ENCODE results near the gene EXOC3L1. TPM values are rescaled to one million over a fixed set of nuclear protein-coding genes. Genes with fewer than 3 reads are reported as not detected.

EXOC3L1 gene
- total and polyA plus RNA-seq, 2 of the 13 experiments (the other 11 are each of a cell fraction or from before 2014, with no cell fraction given), result 0.12 TPM; not detected in 1

DNA sequence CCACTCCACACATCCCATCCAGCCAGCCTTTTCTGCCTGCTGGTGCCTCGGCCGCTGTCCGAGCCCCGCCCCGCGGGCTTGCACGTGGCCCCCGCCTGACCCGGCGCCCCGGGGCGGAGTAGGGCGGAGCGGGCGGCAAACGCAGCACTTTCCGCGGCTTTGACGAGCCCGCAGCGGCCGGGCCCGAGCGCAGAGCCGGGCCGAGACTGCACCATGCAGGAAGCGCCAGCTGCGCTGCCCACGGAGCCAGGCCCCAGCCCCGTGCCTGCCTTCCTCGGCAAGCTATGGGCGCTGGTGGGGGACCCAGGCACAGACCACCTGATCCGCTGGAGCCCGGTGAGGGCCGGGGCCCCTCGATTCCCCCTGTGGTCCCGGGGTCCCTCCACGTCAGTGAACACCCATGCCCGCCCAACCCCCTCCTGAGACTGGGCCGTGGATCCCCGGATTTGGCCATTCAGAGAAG, 25.3 kb downstream of the EXOC3L1 start, which contains the start of gene HSF4 (continued):
- TF ChIP-seq, protein P1, sequence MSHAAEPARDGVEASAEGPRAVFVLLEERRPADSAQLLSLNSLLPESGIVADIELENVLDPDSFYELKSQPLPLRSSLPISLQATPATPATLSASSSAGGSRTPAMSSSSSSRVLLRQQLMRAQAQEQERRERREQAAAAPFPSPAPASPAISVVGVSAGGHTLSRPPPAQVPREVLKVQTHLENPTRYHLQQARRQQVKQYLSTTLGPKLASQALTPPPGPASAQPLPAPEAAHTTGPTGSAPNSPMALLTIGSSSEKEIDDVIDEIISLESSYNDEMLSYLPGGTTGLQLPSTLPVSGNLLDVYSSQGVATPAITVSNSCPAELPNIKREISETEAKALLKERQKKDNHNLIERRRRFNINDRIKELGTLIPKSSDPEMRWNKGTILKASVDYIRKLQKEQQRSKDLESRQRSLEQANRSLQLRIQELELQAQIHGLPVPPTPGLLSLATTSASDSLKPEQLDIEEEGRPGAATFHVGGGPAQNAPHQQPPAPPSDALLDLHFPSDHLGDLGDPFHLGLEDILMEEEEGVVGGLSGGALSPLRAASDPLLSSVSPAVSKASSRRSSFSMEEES (CRISPR knock-in tag; IDR thresholded peaks at IDR 0.05), result peak; percentile 71
- TF ChIP-seq ETV6 (CRISPR knock-in tag; conservative IDR thresholded peaks at IDR 0.05), result peak; percentile 94
- TF ChIP-seq MEIS1 (CRISPR knock-in tag; IDR thresholded peaks at IDR 0.05; ENCODE audit: borderline replicate concordance), result no peak; the same call in 1 of the 2 replicates
- no peak for TF ChIP-seq ZNF629 (CRISPR knock-in tag; conservative IDR thresholded peaks at IDR 0.05)
- TF ChIP-seq RFX1 (IDR thresholded peaks at IDR 0.05), result no peak
- no peak for TF ChIP-seq NCOR1 (IDR thresholded peaks at IDR 0.05; ENCODE audit: borderline replicate concordance, low read length)
- TF ChIP-seq GLI4 (CRISPR knock-in tag; IDR thresholded peaks at IDR 0.05; ENCODE audit: borderline replicate concordance), result peak; percentile 73; the same call in 1 of the 2 replicates
- TF ChIP-seq, protein P2, sequence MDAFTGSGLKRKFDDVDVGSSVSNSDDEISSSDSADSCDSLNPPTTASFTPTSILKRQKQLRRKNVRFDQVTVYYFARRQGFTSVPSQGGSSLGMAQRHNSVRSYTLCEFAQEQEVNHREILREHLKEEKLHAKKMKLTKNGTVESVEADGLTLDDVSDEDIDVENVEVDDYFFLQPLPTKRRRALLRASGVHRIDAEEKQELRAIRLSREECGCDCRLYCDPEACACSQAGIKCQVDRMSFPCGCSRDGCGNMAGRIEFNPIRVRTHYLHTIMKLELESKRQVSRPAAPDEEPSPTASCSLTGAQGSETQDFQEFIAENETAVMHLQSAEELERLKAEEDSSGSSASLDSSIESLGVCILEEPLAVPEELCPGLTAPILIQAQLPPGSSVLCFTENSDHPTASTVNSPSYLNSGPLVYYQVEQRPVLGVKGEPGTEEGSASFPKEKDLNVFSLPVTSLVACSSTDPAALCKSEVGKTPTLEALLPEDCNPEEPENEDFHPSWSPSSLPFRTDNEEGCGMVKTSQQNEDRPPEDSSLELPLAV (CRISPR knock-in tag; conservative IDR thresholded peaks at IDR 0.05; ENCODE audit: low read depth), result 0 out of 2 replicates have a peak, but pooled peaks have one; percentile 56
- peak; percentile 89 for TF ChIP-seq KDM2A (CRISPR knock-in tag; IDR thresholded peaks at IDR 0.05; ENCODE audit: borderline replicate concordance, low read depth)
- TF ChIP-seq, protein P3, sequence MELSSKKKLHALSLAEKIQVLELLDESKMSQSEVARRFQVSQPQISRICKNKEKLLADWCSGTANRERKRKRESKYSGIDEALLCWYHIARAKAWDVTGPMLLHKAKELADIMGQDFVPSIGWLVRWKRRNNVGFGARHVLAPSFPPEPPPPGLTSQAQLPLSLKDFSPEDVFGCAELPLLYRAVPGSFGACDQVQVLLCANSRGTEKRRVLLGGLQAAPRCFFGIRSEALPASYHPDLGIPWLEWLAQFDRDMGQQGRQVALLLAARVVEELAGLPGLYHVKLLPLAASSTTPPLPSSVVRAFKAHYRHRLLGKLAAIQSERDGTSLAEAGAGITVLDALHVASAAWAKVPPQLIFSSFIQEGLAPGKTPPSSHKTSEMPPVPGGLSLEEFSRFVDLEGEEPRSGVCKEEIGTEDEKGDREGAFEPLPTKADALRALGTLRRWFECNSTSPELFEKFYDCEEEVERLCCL (CRISPR knock-in tag; IDR thresholded peaks at IDR 0.05; ENCODE audit: borderline replicate concordance), result no peak
- TF ChIP-seq ZSCAN12 (CRISPR knock-in tag; IDR thresholded peaks at IDR 0.05), result peak; percentile 77; the same call in 1 of the 2 replicates
- TF ChIP-seq IKZF1 (IDR thresholded peaks at IDR 0.05), result no peak
- TF ChIP-seq, protein P4, sequence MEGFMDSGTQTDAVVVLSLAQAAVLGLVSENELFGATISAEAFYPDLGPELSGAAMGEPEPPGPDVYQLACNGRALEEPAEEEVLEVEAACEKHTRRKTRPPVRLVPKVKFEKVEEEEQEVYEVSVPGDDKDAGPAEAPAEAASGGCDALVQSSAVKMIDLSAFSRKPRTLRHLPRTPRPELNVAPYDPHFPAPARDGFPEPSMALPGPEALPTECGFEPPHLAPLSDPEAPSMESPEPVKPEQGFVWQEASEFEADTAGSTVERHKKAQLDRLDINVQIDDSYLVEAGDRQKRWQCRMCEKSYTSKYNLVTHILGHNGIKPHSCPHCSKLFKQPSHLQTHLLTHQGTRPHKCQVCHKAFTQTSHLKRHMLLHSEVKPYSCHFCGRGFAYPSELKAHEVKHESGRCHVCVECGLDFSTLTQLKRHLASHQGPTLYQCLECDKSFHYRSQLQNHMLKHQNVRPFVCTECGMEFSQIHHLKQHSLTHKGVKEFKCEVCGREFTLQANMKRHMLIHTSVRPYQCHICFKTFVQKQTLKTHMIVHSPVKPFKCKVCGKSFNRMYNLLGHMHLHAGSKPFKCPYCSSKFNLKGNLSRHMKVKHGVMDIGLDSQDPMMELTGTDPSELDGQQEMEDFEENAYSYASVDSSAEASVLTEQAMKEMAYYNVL (CRISPR knock-in tag; IDR thresholded peaks at IDR 0.05; ENCODE audit: borderline replicate concordance), result peak; percentile 85
- TF ChIP-seq, protein P5, sequence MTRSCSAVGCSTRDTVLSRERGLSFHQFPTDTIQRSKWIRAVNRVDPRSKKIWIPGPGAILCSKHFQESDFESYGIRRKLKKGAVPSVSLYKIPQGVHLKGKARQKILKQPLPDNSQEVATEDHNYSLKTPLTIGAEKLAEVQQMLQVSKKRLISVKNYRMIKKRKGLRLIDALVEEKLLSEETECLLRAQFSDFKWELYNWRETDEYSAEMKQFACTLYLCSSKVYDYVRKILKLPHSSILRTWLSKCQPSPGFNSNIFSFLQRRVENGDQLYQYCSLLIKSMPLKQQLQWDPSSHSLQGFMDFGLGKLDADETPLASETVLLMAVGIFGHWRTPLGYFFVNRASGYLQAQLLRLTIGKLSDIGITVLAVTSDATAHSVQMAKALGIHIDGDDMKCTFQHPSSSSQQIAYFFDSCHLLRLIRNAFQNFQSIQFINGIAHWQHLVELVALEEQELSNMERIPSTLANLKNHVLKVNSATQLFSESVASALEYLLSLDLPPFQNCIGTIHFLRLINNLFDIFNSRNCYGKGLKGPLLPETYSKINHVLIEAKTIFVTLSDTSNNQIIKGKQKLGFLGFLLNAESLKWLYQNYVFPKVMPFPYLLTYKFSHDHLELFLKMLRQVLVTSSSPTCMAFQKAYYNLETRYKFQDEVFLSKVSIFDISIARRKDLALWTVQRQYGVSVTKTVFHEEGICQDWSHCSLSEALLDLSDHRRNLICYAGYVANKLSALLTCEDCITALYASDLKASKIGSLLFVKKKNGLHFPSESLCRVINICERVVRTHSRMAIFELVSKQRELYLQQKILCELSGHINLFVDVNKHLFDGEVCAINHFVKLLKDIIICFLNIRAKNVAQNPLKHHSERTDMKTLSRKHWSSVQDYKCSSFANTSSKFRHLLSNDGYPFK (CRISPR knock-in tag; IDR thresholded peaks at IDR 0.05; ENCODE audit: borderline replicate concordance), result no peak
- TF ChIP-seq, protein P6, sequence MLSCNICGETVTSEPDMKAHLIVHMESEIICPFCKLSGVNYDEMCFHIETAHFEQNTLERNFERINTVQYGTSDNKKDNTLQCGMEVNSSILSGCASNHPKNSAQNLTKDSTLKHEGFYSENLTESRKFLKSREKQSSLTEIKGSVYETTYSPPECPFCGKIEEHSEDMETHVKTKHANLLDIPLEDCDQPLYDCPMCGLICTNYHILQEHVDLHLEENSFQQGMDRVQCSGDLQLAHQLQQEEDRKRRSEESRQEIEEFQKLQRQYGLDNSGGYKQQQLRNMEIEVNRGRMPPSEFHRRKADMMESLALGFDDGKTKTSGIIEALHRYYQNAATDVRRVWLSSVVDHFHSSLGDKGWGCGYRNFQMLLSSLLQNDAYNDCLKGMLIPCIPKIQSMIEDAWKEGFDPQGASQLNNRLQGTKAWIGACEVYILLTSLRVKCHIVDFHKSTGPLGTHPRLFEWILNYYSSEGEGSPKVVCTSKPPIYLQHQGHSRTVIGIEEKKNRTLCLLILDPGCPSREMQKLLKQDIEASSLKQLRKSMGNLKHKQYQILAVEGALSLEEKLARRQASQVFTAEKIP (CRISPR knock-in tag; IDR thresholded peaks at IDR 0.05; ENCODE audit: borderline replicate concordance), result no peak
- TF ChIP-seq, protein P7, sequence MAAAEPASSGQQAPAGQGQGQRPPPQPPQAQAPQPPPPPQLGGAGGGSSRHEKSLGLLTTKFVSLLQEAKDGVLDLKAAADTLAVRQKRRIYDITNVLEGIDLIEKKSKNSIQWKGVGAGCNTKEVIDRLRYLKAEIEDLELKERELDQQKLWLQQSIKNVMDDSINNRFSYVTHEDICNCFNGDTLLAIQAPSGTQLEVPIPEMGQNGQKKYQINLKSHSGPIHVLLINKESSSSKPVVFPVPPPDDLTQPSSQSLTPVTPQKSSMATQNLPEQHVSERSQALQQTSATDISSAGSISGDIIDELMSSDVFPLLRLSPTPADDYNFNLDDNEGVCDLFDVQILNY (CRISPR knock-in tag; conservative IDR thresholded peaks at IDR 0.05), result peak; percentile 77; the same call in 1 of the 2 replicates
- 0 out of 2 replicates have a peak, but pooled peaks have one; percentile 23 for TF ChIP-seq GATAD2A (CRISPR knock-in tag; IDR thresholded peaks at IDR 0.05)

Data from HepG2 (cell line).